AG04450 (cell line): ENCODE measurements around the gene CTDSP2. TPM values are rescaled to one million over a fixed set of nuclear protein-coding genes. Genes with fewer than 3 reads are reported as not detected.

Experiments
- CTCF ChIA-PET: fragments of 300-600, 350-600 bp; formaldehyde crosslinking; extraction: SDS; loops from one replicate; lab custom pipeline; 2022; ENCODE audit warnings: antibody characterized with exemption, inconsistent platforms; lab: Charles Lee
- POLR2A ChIA-PET: fragments of 350-600 bp; formaldehyde crosslinking; extraction: SDS; loops from one replicate; lab custom pipeline; 2021; ENCODE audit warnings: antibody characterized with exemption, inconsistent platforms; lab: Yijun Ruan, JAX
- DNase-seq: peaks from one replicate; pipeline ENCODE4 v3.0.0-alpha.2; 2011; ENCODE audit warnings: low read depth, low spot score
- H3K27ac ChIP-seq: one replicate; pipeline ENCODE4 v1.5.1; 2012; ENCODE audit warnings: low read depth, low read length, control low read depth
- H3K27me3 ChIP-seq: one replicate; pipeline ENCODE4 v1.6.0; 2012; ENCODE audit warnings: low read length; ENCODE audit not compliant: control insufficient read depth, insufficient read depth
- H3K4me3 ChIP-seq: 2 replicates; pipeline ENCODE4 v1.5.1; 2011; ENCODE audit warnings: mild to moderate bottlenecking, low read depth, low read length, control low read depth
- H3K9me3 ChIP-seq: 2 replicates; pipeline ENCODE4 v1.5.1; 2012; ENCODE audit warnings: low read length; ENCODE audit not compliant: control insufficient read depth, insufficient read depth
- polyA plus RNA-seq: library from polyadenylated mRNA; depleted of rRNA; stranded (reverse); fragments of >200 nt; gene quantifications from 2 replicates; pipeline ENCODE4 v1.2.3, GENCODE V29; 2011
- TF ChIP-seq, protein P1 (sequence below): IDR thresholded peaks from 2 replicates; pipeline ENCODE4 v1.5.1; 2011; ENCODE audit warnings: low read depth, low read length, control low read depth, inconsistent platforms

The CTDSP2 gene
- polyA plus RNA-seq, 1 experiment = 292 TPM

- ChIA-PET CTCF (interaction anchor here (1.4 kb wide), 1 partner anchor 36 kb away, joined by 4 read pairs; no protein-coding TSS in a partner anchor), POLR2A (interaction anchor here (0.7 to 1.7 kb wide), 2 partner anchors 22 to 63 kb away, joined by 6 read pairs; no protein-coding TSS in a partner anchor)
- no peak for DNase-seq
- H3K27me3 ChIP-seq = no peaks in the 10 kb centered on the region
- H3K4me3 ChIP-seq = no peak overlapping the region
- H3K27ac ChIP-seq = no peak overlapping the region
- H3K9me3 ChIP-seq = no peaks in the 10 kb centered on the region; the same call in 1 of the 2 replicates
- TF ChIP-seq, protein P1, sequence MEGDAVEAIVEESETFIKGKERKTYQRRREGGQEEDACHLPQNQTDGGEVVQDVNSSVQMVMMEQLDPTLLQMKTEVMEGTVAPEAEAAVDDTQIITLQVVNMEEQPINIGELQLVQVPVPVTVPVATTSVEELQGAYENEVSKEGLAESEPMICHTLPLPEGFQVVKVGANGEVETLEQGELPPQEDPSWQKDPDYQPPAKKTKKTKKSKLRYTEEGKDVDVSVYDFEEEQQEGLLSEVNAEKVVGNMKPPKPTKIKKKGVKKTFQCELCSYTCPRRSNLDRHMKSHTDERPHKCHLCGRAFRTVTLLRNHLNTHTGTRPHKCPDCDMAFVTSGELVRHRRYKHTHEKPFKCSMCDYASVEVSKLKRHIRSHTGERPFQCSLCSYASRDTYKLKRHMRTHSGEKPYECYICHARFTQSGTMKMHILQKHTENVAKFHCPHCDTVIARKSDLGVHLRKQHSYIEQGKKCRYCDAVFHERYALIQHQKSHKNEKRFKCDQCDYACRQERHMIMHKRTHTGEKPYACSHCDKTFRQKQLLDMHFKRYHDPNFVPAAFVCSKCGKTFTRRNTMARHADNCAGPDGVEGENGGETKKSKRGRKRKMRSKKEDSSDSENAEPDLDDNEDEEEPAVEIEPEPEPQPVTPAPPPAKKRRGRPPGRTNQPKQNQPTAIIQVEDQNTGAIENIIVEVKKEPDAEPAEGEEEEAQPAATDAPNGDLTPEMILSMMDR = no peak
Measured at GRCh38 chr12:57869927-57870318, 23.4 kb upstream of the CTDSP2 start.

- POLR2A ChIA-PET = interaction anchor here (0.8 to 1.7 kb wide), 2 partner anchors 22 to 23 kb away, joined by 3 to 6 read pairs; no protein-coding TSS in a partner anchor
- Histone ChIP-seq H3K27ac (peak overlapping the region; percentile 39), H3K27me3 (no peaks in the 10 kb centered on the region), H3K4me3 (no peak overlapping the region), H3K9me3 (no peaks in the 10 kb centered on the region; the same call in 1 of the 2 replicates)
- CTCF ChIA-PET = interaction anchor here (1.2 to 1.4 kb wide), 2 partner anchors 19 to 37 kb away, joined by 3 to 4 read pairs; no protein-coding TSS in a partner anchor
- TF ChIP-seq, protein P1 = no peak
- DNase-seq = no peak
Measured at GRCh38 chr12:57869298-57869926, 22.9 kb upstream of the CTDSP2 start.

DNA sequence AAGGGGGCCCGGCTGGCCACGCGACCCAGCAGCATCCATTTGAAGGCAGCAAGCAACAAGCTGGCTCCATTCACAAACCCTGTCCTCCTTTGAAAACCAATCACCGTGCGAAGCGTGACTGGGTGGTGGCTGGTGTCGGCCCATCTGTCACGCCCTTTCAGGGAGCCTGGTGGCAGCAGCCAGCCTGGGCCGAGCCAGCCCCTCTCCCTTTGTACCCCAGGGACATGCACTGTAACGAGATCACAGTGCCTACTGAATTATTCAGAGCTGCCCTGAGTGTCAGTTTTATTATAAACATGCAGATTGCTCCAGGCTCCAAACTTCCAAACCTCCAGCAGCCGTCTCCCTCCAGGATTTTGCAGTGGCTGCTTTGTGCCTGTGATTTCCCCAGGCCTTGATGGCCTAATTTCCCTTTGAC, 22.3 kb upstream of the CTDSP2 start:
- ChIA-PET POLR2A (interaction anchor here (0.8 to 1.7 kb wide), 2 partner anchors 21 to 23 kb away, joined by 3 to 6 read pairs; no protein-coding TSS in a partner anchor), CTCF (interaction anchor here (1.2 to 1.4 kb wide), 2 partner anchors 19 to 37 kb away, joined by 3 to 4 read pairs; no protein-coding TSS in a partner anchor)
- no peaks in the 10 kb centered on the region for H3K27me3 ChIP-seq
- no peaks in the 10 kb centered on the region; the same call in 1 of the 2 replicates for H3K9me3 ChIP-seq
- H3K4me3 ChIP-seq = no peak overlapping the region
- H3K27ac ChIP-seq = peak overlapping the region; percentile 39
- TF ChIP-seq, protein P1 = no peak
- DNase-seq = no peak

DNA sequence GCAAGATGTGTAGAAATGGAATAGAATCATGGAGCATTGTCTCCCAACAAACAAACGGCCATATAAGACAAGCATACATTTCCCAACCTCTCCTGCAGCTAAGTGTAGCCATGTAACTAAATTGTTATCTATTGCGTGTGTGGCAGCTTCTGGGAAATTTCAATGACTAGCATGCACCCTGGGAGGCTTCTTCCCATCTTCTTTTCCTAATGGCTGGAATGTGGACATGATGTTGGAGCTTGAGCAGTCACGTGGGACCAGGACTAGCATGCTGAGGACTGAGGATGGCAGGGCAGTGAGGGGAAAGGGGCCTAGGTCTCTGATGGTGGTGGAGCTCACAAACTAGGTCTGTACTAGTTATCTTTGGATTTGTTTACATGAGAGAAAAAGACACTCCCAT, 21.7 kb upstream of the CTDSP2 start:
- Histone ChIP-seq H3K27ac (no peak overlapping the region), H3K27me3 (no peaks in the 10 kb centered on the region), H3K9me3 (no peaks in the 10 kb centered on the region; the same call in 1 of the 2 replicates), H3K4me3 (no peak overlapping the region)
- no peak for DNase-seq
- TF ChIP-seq, protein P1 = no peak
- ChIA-PET POLR2A (interaction anchor here (4.7 kb wide), 1 partner anchor 22 kb away, joined by 78 read pairs; the partner anchor contains the start of gene CTDSP2), CTCF (interaction anchor here (1.2 to 1.7 kb wide), 2 partner anchors 20 to 37 kb away, joined by 3 to 5 read pairs; no protein-coding TSS in a partner anchor)
